ENCODE measurements around the gene KASH5. TPM values are rescaled to one million over a fixed set of nuclear protein-coding genes. Genes with fewer than 3 reads are reported as not detected.
A peak's percentile ranks its signal among the peaks of the same experiment; 100 is the strongest.

KASH5 gene
- total RNA-seq, 2 experiments from 2014 or later: 0.95 TPM; not detected in 1

GRCh38 chr19:49433240-49433901 is 45.3 kb downstream of the KASH5 start:
- ChIA-PET POLR2A (interaction anchor here (1.0 to 1.2 kb wide), 2 partner anchors 12 to 19 kb away, joined by 3 read pairs; no protein-coding TSS in a partner anchor), CTCF (no interaction called here)
- DNase-seq (no peak), ATAC-seq (no peak)
- no peak for TF ChIP-seq CTCF (IDR thresholded peaks at IDR 0.05)
- Mint-ChIP-seq H3K27ac (no peak overlapping the region), H3K4me3 (no peak overlapping the region), H3K36me3 (ENCODE audit: low read depth) (no peaks in the 10 kb centered on the region), H3K27me3 (peaks cover 86% of the 10 kb centered on the region), H3K9me3 (no peaks in the 10 kb centered on the region), H3K4me1 (ENCODE audit: low read depth) (peaks cover 20% of the 10 kb centered on the region)
- intact Hi-C loops (cut with micrococcal nuclease): no loop called here

DNA sequence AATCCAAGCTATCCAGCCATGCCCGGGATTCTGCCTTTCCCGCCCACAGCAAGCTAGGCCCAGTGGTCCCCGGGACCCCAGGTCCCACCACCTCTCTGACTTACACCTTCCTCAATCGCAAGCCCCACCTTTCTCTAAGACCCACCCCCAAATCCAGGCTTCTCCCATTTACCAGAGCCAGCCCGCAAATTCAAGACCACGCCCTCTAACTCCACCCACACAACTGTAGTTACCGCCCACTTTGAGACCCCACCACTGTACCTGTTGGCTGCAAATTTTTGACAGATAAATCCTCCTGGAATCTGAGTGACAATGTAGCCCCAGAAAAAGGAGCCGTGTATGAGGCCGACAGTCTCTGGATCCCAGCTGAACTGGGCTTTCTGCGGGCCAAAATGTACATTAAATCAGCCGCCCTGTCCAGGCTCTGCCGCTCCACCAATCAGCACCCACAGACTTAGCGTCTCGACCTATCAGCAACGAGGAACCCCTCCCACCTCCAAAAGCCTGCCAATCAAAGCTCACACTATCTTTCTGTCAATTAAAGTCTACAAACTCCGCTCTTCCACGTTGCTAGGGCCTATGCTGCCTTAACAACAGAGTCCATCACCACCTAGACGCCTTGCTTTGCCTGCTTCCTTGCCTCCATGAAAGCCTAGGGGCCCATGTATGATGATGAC is 47.0 kb downstream of the KASH5 start:
- Mint-ChIP-seq H3K4me1 (ENCODE audit: low read depth) (peaks cover 17% of the 10 kb centered on the region), H3K9me3 (no peaks in the 10 kb centered on the region), H3K27me3 (peaks cover 87% of the 10 kb centered on the region), H3K4me3 (no peak overlapping the region), H3K27ac (no peak overlapping the region), H3K36me3 (ENCODE audit: low read depth) (no peaks in the 10 kb centered on the region)
- TF ChIP-seq CTCF (IDR thresholded peaks at IDR 0.05): no peak
- POLR2A ChIA-PET: interaction anchor here (1.3 to 1.6 kb wide), 2 partner anchors 17 to 128 kb away, joined by 3 to 4 read pairs; partner anchors contain the start of gene PIH1D1
- DNase-seq (no peak), ATAC-seq (no peak)
- intact Hi-C loops (cut with micrococcal nuclease): no loop called here
- CTCF ChIA-PET: interaction anchor here (2.2 kb wide), 1 partner anchor 43 kb away, joined by 13 read pairs; no protein-coding TSS in a partner anchor

DNA sequence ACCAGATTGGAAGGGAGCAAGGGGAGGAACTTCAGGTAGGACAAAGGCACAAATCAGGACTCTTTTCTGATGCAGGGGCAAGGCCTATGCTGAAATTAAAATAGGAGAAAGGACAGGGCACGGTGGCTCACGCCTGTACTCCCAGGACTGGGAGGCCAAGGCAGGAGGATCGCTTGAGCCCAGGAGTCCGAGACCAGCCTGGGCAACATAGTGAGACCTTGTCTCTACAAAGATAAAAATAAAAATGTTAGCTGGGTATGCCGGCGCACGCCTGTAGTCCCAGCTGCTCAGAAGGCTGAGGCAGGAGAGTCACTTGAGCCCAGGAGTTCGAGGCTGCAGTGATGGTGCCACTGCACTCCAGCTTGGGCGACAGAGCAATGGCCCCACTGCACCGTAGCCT is 47.6 kb downstream of the KASH5 start:
- Mint-ChIP-seq H3K4me1 (ENCODE audit: low read depth) (peaks cover 19% of the 10 kb centered on the region), H3K27me3 (peaks cover 88% of the 10 kb centered on the region), H3K4me3 (no peak overlapping the region), H3K27ac (no peak overlapping the region), H3K36me3 (ENCODE audit: low read depth) (no peaks in the 10 kb centered on the region), H3K9me3 (no peaks in the 10 kb centered on the region)
- CTCF ChIA-PET: interaction anchor here (0.9 to 2.2 kb wide), 2 partner anchors 11 to 44 kb away, joined by 3 to 13 read pairs; partner anchors contain the start of gene GFY
- intact Hi-C loops (cut with micrococcal nuclease): no loop called here
- DNase-seq: no peak
- ATAC-seq: no peak
- no peak for TF ChIP-seq CTCF (IDR thresholded peaks at IDR 0.05)
- POLR2A ChIA-PET: interaction anchor here (1.1 to 1.6 kb wide), 4 partner anchors 11 to 127 kb away, joined by 3 to 4 read pairs (median 4); partner anchors contain the start of genes GFY and PIH1D1

GRCh38 chr19:49436381-49437017 is 48.5 kb downstream of the KASH5 start:
- H3K4me1 Mint-ChIP-seq (ENCODE audit: low read depth): peaks cover 23% of the 10 kb centered on the region
- no peak overlapping the region for H3K4me3 Mint-ChIP-seq
- H3K9me3 Mint-ChIP-seq: no peaks in the 10 kb centered on the region
- intact Hi-C loops (cut with micrococcal nuclease): no loop called here
- H3K27me3 Mint-ChIP-seq: peaks cover 87% of the 10 kb centered on the region
- POLR2A ChIA-PET: interaction anchor here (1.1 to 1.6 kb wide), 4 partner anchors 11 to 126 kb away, joined by 3 to 4 read pairs (median 4); partner anchors contain the start of genes GFY and PIH1D1
- DNase-seq (peak; percentile 91), ATAC-seq (peak; percentile 53)
- CTCF ChIA-PET: interaction anchor here (0.9 to 2.2 kb wide), 3 partner anchors 12 to 45 kb away, joined by 3 to 13 read pairs (median 3); partner anchors contain the start of gene GFY
- H3K27ac Mint-ChIP-seq: no peak overlapping the region
- no peak for TF ChIP-seq CTCF (IDR thresholded peaks at IDR 0.05)
- H3K36me3 Mint-ChIP-seq (ENCODE audit: low read depth): no peaks in the 10 kb centered on the region

Measured in activated CD8-positive, alpha-beta T cell treated with anti-CD3 and anti-CD28 coated beads for 36 hours (primary cell).